IPS-20b (cell line): Measurements from ENCODE around the gene TRABD.
"Not testable (repeated sequence)": the region's sequence is repeated elsewhere in the genome, so short reads cannot be mapped to it uniquely, and the experiment has no call there.

Source experiments
- H3K27ac ChIP-seq: one replicate; pipeline ENCODE4 v1.5.1; 2013; ENCODE audit warnings: low read length
- H3K27me3 ChIP-seq: 2 replicates; pipeline ENCODE4 v1.6.1; 2013; ENCODE audit warnings: mild to moderate bottlenecking, low read length, inconsistent platforms; ENCODE audit not compliant: insufficient read depth
- H3K36me3 ChIP-seq: 2 replicates; pipeline ENCODE4 v1.6.1; 2013; ENCODE audit warnings: low read depth, mild to moderate bottlenecking, inconsistent platforms, low read length, moderate library complexity; ENCODE audit not compliant: insufficient read depth
- H3K4me1 ChIP-seq: 2 replicates; pipeline ENCODE4 v1.6.1; 2013; ENCODE audit warnings: mild to moderate bottlenecking, control low read depth, inconsistent platforms, low read length, moderate library complexity; ENCODE audit not compliant: insufficient read depth
- H3K4me3 ChIP-seq: 2 replicates; pipeline ENCODE4 v1.5.1; 2013; ENCODE audit warnings: mild to moderate bottlenecking, low read length, inconsistent platforms
- H3K9ac ChIP-seq: 2 replicates; pipeline ENCODE4 v1.6.1; 2013; ENCODE audit warnings: low read depth, mild to moderate bottlenecking, inconsistent platforms, low read length, moderate library complexity
- H3K9me3 ChIP-seq: 2 replicates; pipeline ENCODE4 v1.6.1; 2013; ENCODE audit warnings: mild to moderate bottlenecking, low read depth, low read length, inconsistent platforms; ENCODE audit not compliant: insufficient read depth

The TRABD gene

DNA sequence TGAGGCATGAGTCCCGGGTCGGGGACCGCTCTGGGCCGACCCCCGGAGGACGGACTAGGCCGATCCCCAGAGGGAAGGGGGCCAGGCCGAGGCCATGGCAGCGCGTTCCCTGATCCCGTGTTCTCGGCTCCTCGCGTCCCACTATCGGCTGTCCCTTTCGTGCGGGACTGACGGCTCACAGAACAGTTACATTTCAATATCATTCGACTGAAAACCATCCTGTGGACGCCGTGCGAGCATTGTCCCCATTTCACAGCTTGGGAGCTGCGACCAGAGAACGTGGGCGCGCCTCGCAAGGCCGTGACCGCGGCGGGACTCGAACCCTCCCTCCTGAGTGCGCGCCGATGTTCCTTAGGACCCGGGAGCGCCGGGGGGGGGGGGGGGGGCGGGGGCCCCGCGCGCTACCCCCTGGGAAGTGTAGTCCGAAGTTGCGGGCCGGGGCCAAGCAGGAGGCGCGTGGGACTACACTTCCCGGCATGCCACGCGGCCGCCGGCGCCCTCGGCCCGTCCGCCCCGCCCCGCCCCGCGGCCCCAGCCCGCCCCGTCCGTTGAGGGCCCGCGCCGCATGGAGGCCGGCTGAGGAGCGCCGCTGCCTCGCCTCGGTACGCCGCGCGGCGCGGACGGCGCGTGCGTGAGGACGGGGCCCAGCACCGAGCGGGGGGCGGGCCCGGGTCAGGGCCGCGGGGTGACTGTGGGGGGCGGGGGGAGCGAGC, at the start of gene TRABD:
Gene TRABD, plus strand, starts transcription at position 539 of the 713 bp plus-strand sequence. CDS start 7,148 bp downstream, outside the sequence.
- H3K27me3 ChIP-seq = no peaks in the 10 kb centered on the region
- peak within 1 kb of the TSS; percentile 64; the same call in 1 of the 2 replicates for H3K9ac ChIP-seq
- H3K4me1 ChIP-seq = 0 out of 2 replicates have a peak, but pooled peaks cover 3% of the 10 kb centered on the region
- H3K4me3 ChIP-seq = peak within 1 kb of the TSS; percentile 80
- H3K36me3 ChIP-seq = no peaks in the 10 kb centered on the region
- H3K9me3 ChIP-seq = no peaks in the 10 kb centered on the region
- no peak within 1 kb of the TSS for H3K27ac ChIP-seq

DNA sequence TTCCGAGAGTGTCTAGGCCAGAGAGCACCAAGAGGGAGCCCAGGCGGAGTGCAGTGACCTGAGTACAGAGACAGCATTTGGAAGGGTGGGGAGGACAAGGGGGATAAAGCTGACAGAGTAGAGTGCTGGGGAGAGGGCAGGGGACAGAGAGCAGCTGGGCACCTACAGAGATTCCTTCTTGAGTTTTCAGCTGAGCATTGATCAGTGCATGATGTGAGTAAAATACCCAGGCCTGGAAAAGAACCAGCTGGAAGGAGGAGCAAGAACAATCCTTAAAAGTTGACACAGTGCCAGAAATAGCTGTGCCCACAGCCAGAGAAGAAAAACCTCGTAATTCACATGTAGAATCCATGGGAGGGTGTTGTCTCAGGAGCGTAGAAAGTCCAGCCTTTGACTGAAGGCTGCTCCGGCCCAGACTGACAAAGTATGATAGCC, 49.1 kb upstream of the TRABD start:
- Histone ChIP-seq H3K36me3 (no peaks in the 10 kb centered on the region), H3K9me3 (no peaks in the 10 kb centered on the region), H3K27me3 (no peaks in the 10 kb centered on the region), H3K27ac (no peak overlapping the region), H3K4me1 (no peaks in the 10 kb centered on the region), H3K9ac (no peak overlapping the region), H3K4me3 (no peak overlapping the region)

- H3K36me3 ChIP-seq, H3K9ac ChIP-seq, H3K4me3 ChIP-seq, H3K9me3 ChIP-seq, H3K27me3 ChIP-seq, H3K4me1 ChIP-seq, H3K27ac ChIP-seq: not testable (repeated sequence)
Observed at GRCh38 chr22:50137277-50137676, 48.4 kb upstream of the TRABD start.

DNA sequence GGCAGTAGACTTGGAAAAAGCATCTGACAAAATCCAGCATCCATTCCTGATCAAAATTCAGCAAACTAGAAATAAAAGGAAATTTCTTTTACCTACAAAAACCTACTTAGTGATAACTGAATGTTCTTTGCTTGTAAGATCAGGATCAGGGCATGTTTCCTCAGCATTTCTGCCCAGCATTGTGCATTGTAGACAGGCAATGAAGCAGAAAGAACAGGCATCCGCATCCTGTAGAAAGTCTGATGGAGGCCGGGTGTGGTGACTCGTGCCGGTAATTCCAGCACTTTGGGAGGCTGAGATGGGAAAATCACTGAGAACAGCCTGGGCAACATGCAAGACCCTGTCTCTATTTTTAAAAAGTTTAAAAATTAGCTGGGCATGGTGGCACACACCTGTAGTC, 47.7 kb upstream of the TRABD start:
- H3K36me3 ChIP-seq = no peaks in the 10 kb centered on the region
- H3K9me3 ChIP-seq = no peaks in the 10 kb centered on the region
- no peaks in the 10 kb centered on the region for H3K27me3 ChIP-seq
- H3K9ac ChIP-seq = no peak overlapping the region
- H3K27ac ChIP-seq = no peak overlapping the region
- H3K4me3 ChIP-seq = no peak overlapping the region
- no peaks in the 10 kb centered on the region for H3K4me1 ChIP-seq

DNA sequence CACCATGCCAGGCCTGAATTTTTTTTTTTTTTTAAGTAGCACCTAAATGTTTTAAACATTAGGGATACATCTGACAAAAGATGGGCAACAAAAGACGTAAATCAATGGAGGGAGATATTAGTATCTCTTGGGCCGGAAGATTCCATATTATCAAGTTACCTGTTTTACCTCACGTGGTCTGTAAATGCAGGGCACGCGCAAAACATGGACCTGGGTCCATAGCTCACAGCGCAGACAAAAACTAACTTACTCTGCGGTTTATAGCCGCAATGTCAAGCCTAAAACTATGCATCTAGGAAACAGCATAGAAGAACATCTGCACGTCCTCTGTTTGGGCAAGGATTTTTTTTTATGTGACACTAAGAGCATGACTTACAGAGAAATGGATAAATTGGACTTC, 46.7 kb upstream of the TRABD start:
- Histone ChIP-seq H3K27me3 (peaks cover 5% of the 10 kb centered on the region; the same call in 1 of the 2 replicates), H3K4me3 (no peak overlapping the region), H3K27ac (no peak overlapping the region), H3K4me1 (no peaks in the 10 kb centered on the region), H3K9ac (no peak overlapping the region), H3K36me3 (no peaks in the 10 kb centered on the region), H3K9me3 (no peaks in the 10 kb centered on the region)

- H3K27me3 ChIP-seq = peaks cover 5% of the 10 kb centered on the region; the same call in 1 of the 2 replicates
- H3K27ac ChIP-seq = no peak overlapping the region
- H3K4me1 ChIP-seq = no peaks in the 10 kb centered on the region
- no peak overlapping the region for H3K9ac ChIP-seq
- no peaks in the 10 kb centered on the region for H3K9me3 ChIP-seq
- no peak overlapping the region for H3K4me3 ChIP-seq
- H3K36me3 ChIP-seq = no peaks in the 10 kb centered on the region
Observed at GRCh38 chr22:50139843-50140415, 45.8 kb upstream of the TRABD start.

DNA sequence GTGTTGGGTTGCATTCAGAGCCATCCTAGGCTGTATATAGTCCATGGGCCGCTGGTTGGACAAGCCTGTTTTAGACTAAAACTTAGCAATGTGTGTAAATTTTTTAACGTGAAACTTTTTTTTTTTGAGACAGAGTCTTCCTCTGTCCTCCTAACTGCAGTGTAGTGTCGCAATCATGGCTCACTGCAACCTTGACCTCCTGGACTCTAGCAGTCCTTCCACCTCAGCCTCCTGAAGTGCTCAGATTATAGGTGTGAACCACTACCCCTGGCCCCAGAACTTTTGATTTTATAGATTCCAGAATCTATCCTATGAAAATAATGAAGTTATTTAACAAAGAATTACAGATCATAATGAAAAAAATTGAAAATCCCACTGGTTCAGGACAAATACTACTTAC, 45.1 kb upstream of the TRABD start:
- no peaks in the 10 kb centered on the region for H3K4me1 ChIP-seq
- H3K4me3 ChIP-seq = no peak overlapping the region
- no peak overlapping the region for H3K27ac ChIP-seq
- H3K36me3 ChIP-seq = no peaks in the 10 kb centered on the region
- no peaks in the 10 kb centered on the region for H3K9me3 ChIP-seq
- H3K9ac ChIP-seq = no peak overlapping the region
- peaks cover 5% of the 10 kb centered on the region; the same call in 1 of the 2 replicates for H3K27me3 ChIP-seq

DNA sequence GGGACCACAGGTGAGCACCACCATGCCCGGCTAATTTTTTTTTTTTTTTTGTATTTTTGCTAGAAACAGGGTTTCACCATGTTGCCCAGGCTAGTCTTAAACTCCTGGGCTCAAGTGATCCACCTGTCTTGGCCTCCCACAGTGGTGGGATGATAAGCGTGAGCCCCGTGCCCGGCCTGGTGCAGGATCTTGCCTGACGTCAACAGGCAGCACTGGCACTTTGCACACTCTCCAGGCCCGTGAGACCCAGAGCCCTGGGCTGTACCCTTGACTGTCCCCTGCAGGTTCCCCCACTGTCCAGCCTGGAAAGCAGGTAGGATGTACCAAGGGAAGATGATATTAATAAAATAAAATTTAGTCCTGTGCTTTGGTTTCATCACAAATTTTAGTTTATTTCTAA, 44.3 kb upstream of the TRABD start:
- H3K27ac ChIP-seq = no peak overlapping the region
- H3K9me3 ChIP-seq = no peaks in the 10 kb centered on the region
- peaks cover 5% of the 10 kb centered on the region; the same call in 1 of the 2 replicates for H3K27me3 ChIP-seq
- H3K4me1 ChIP-seq = no peaks in the 10 kb centered on the region
- no peak overlapping the region for H3K4me3 ChIP-seq
- no peaks in the 10 kb centered on the region for H3K36me3 ChIP-seq
- H3K9ac ChIP-seq = no peak overlapping the region

GRCh38 chr22:50141891-50142363, 43.8 kb upstream of the TRABD start:
- no peaks in the 10 kb centered on the region for H3K9me3 ChIP-seq
- H3K27me3 ChIP-seq = peaks cover 5% of the 10 kb centered on the region; the same call in 1 of the 2 replicates
- no peaks in the 10 kb centered on the region for H3K36me3 ChIP-seq
- no peaks in the 10 kb centered on the region for H3K4me1 ChIP-seq
- H3K9ac ChIP-seq = no peak overlapping the region
- no peak overlapping the region for H3K27ac ChIP-seq
- H3K4me3 ChIP-seq = no peak overlapping the region

DNA sequence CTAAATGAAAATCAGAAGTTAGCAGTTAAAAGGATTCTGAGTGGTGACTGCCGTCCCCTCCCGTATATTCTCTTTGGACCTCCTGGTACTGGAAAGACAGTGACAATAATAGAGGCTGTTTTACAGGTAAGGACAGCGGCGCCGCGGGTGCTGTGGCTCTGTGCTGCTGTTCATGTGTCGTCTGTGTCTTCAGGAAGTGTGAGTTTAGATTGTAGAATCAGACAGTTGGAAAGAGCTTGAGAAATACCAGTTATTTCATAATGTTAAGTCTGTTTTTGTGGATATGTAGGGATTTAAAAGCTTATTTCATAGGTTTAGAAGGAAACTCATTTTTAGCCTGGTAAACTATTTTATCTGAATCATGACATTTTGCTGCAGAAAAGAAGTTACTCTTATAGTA, 42.6 kb upstream of the TRABD start:
- H3K4me1 ChIP-seq = no peaks in the 10 kb centered on the region
- no peak overlapping the region for H3K27ac ChIP-seq
- no peaks in the 10 kb centered on the region for H3K36me3 ChIP-seq
- H3K4me3 ChIP-seq = no peak overlapping the region
- no peak overlapping the region for H3K9ac ChIP-seq
- H3K9me3 ChIP-seq = no peaks in the 10 kb centered on the region
- H3K27me3 ChIP-seq = peaks cover 5% of the 10 kb centered on the region; the same call in 1 of the 2 replicates

- H3K36me3 ChIP-seq = no peaks in the 10 kb centered on the region
- H3K4me3 ChIP-seq = no peak overlapping the region
- no peaks in the 10 kb centered on the region for H3K4me1 ChIP-seq
- peaks cover 5% of the 10 kb centered on the region; the same call in 1 of the 2 replicates for H3K27me3 ChIP-seq
- H3K27ac ChIP-seq = no peak overlapping the region
- no peaks in the 10 kb centered on the region for H3K9me3 ChIP-seq
- H3K9ac ChIP-seq = no peak overlapping the region
Observed at GRCh38 chr22:50144005-50144614, 41.6 kb upstream of the TRABD start.
